NOMO-1 (cell line): Measurements from ENCODE around the gene MOCS1.
A peak's percentile ranks its signal among the peaks of the same experiment; 100 is the strongest.

Experiments
- DNase-seq, 2 experiments: peaks; one replicate each; lab custom pipeline; 2025; ENCODE audit not compliant: unreplicated experiment in 2 of 2; lab: John Stamatoyannopoulos, UW

The MOCS1 gene

DNA sequence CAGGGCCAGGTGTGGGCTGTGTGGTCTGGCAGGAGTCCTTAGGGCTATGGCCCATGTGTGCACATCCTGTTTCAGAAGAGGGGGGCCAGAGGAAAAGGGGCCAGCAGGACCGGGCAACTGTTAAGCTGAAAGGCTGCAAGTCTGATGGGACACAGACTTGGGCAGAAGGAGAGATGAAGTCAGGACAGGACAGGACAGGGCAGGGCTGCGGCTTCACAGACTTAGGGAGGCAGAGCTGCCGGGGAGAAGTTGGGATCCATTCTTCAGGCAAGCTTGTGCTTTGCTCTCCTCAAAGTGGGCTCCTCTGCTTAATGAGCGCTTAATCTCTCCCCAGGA is 28.7 kb downstream of the MOCS1 start:
- no peak for DNase-seq

DNA sequence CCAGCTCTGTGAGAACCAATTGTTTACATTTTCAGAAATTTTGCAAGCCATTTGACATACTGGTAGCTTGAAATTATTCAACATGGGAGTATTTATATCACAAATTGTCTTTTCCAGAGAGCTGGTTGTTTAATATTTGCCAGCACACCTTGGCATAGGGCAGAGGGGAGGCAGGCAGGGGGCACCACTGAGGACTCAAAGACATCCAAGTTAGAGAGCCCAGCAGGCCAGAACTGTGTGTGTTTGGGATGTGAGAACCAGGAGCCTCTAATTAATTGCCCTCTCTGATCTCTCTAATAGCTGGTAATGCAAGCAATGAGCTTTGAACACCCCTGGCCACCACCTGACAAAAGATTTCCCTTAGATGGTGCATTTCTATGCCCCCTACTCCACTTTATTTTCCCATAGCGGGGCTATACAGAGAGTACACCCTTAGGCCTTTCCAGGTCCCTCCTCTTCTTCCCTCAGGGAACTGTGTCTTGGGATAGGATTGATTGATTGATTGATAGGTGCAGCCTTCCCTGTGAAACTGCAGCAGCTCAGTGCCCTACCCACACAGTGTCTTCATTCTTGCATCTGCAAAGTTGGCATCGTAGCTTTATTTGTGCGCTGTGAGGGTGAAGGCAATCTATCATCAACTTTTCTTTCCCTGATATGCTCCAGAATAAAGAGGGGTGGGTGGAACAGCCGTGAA is 29.2 kb downstream of the MOCS1 start:
- DNase-seq = no peak

DNA sequence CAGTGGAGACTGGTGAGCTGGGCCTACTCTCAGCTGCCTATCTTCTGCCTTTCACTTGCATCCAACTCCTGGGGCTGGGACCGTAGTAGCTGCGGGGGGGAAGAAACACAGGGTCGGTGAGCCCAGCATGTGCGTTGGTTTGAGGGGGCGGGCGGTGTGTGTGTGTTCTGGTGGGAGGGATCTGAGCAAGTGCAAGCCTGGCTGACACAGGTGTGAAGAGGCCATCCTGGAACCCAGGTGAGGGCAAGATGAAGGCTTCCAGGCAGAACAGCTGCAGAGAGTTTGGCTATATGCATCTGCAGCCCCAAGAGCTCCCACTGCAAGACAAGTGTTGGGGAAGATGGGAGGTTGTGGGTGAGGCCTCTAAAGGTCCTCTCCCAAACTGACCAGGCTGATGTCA is 30.6 kb downstream of the MOCS1 start:
- no peak for DNase-seq

DNA sequence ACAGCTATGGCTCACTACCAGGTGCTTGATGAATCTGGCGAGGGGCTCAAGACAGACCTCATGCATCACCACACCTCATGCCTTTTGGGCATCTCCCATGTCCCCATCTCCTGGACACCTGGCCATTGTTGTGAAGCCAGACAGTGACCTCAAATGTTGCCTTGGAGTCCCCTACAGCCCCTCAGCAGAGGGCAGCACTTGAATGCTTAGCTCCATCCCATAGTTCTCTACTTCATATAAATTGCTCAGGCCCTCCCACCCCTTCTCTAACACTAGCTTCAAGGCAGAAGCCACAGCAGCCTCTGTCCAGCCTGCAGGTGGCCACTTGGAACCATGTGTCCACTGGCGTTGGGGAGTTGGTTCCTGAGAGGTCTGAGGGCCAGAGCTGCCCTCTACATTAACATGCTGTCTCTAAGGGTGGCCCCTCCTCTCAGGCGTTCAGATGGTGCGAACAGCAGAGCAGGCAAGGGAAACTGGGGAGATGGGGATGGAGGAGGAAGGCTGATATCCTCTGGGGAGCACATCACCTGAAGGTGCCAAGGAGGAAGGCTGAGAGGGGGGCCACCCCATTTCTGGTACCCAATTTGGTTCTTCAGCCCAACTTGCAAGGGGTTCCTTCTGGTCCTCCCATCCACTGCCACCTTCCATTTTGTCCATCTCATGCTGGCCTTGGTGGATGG is 31.3 kb downstream of the MOCS1 start:
- DNase-seq = no peak

DNA sequence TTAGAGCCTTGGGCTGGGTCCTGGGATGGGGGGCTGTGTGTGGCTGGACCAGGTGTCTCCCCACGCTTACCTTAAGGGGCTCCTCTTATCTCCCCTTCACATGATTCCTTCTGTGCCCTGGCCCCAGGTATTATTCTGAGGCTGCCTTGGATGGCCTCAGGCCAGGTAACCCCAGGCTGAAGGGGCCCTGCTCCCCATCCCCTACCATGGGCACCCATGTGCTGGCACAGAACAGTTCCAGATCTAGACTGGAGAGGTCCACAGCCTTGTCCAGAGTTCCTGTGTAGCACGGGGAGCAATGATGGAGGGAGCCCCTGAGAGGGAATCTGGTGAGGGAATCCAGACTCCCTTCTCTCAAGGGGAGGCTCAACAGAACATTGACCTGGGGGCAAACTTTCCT is 32.1 kb downstream of the MOCS1 start:
- DNase-seq = no peak

DNA sequence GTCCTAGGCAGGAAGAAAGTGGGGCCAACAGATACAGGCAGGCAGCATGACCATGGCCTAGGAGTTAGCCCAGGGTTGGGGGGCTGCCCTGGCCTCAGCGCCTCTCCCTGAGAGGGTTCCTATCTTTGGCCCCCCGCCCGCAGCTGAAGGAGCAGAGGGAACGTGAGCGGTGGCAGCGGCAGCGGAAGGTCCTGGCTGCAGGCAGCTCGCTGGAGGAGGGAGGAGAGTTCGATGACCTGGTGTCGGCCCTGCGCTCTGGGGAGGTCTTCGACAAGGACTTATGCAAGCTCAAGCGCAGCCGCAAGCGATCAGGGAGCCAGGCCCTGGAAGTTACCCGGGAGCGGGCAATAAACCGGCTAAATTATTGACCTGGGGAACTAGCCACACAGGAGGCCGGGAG is 32.6 kb downstream of the MOCS1 start:
- DNase-seq = no peak

DNA sequence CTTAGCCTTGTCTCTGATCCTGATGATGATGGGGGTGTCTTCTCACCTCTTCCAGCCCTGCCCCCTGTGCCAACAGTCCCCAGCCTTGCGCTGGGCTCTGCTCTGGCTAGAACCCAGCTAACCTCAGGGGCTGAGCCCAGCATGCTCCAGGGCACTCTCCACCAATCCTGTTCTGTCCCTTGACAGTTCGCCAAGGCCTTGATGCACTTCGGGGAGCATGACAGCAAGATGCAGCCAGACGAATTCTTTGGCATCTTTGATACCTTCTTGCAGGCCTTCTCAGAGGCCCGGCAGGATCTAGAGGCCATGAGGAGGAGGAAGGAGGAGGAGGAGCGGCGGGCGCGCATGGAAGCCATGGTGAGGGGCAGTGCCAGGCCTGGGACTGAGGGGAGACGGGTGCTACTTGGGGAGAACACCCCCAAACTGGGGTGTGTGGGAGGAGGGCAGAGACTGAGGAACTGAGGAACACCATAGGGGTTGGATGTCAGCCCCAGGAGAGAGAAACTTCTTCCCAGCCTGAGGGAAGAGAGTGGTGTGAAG is 33.1 kb downstream of the MOCS1 start:
- DNase-seq = no peak

DNA sequence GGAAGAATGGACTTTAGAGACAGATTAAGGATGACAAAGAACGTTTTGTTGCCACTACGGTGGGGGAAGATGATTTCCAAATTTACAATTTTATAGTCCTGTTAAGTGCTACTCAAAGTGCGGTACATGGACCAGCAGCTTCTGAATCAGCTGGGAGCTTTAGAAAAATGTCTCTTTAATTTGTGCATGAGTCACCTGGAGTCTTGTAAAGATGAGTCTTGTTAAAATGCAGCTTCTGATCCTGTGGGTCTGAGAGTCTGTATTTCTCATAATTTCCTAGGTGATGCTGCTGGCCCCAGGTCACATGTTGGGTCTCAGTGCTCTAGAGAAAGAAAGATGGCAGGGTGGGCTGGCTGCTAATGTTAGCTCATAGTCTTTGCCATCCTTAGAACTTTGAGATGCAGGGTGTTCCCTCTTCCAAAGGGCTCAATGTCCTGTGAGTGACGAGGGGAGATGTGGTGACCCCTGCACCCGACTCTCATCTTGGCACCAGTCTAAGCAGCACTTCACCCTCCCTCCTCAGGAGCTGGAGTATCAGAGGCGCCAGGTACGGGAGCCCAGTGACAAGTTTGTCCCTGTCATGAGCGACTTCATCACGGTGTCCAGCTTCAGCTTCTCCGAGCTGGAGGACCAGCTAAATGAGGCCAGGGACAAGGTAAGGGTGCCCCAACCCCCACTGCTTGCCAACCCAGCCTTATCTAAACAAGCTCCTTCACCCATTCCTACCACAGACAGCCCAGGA is 34.5 kb downstream of the MOCS1 start:
- DNase-seq = no peak

DNA sequence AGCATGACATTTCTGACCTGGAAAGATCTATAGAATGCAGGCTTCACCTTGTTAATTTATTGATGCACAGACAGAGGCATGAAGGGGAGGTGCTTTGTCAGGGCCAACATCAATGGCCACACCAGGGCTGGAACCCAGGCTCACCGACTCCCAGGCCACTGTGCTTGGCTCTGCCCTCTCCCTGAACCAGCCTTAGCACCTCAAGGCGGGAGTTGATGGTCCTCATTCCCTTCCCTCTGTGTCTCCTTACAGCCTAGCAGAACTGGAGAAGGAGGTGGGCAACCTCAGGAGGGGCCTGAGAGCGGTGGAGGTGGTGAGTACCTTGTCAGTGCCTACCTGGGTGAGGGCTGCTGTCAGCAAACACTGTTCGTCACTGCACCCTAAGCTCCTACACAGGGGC is 35.6 kb downstream of the MOCS1 start:
- no peak for DNase-seq

DNA sequence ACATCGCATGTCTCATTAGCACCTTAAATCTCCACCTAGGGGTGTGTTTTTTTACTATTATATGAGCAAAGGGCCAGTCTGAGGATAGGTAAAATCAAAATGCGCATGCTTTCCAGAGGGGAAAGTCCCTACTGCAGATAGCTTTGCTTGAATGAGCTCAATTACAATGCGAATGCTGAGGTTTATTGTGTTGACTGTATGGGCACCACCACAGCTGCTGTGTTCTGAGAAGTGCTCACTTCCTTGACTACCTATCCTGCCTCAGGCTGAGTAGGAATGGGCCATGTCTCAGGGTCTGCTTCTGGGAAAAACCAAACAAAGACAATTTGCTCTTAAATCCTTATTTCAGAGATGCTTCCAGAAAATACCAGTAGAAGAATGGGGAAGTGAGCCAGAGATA is 36.6 kb downstream of the MOCS1 start:
- no peak for DNase-seq

DNA sequence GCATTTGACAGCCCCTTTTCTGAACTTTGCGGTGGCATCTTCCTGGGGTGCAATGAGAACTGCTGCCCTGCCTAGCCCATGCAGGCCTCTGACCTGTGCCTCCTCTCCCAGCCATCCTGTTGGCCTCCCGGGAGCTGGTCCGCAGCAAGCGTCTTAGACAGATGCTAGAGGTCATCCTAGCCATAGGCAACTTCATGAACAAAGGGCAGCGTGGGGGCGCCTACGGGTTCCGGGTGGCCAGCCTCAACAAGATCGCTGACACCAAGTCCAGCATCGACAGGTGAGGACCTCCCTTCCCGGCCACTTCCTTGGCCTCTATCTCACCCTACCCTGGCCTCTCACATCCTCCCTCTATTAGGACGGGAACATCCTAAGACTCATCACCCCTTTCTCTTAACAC is 37.6 kb downstream of the MOCS1 start:
- DNase-seq = no peak

DNA sequence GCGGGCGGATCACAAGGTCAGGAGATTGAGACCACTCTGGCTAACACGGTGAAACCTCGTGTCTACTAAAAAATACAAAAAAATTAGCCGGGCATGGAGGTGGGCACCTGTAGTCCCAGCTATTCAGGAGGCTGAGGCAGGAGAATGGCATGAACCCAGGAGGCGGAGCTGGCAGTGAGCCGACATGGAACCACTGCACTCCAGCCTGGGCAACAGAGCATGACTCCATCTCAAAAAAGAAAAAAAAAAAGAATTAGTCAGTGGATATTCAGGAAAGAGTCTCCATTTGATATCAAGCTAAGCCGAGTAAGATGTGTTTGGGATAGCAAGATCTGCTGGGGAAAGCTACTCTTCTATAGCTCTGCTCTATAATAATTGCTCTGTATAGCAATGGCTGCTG is 41.0 kb downstream of the MOCS1 start:
- DNase-seq = no peak

DNA sequence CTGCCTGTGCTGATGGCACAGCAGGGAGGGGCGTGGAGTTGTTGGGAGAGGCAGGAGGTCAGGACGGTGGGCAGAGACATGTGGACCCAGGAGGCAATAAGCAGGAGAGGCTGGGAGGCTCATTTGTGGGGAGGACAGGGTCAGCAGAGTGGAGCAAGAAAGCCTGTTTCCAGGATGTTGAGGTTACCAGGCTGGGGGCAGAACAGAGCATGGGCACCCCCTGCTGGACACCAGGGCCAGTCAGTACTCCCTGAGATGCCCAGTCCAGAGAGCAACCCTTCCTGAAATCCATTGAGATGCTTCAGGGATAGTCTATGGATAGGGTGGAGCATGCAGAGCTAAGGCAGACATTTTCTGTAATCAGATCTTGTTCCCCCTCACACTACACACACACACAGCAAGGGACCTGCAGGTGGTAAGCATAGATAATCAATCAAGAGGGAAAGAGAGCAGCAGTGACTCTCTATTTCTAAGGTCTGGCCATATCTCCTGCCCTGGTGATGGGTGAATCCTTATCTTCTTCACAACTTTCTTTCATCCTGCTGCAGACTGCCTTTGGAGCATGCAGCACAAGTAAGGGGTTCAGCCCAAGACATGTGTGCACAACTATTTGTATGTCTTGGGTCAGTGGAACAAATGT is 41.7 kb downstream of the MOCS1 start:
- no peak for DNase-seq

DNA sequence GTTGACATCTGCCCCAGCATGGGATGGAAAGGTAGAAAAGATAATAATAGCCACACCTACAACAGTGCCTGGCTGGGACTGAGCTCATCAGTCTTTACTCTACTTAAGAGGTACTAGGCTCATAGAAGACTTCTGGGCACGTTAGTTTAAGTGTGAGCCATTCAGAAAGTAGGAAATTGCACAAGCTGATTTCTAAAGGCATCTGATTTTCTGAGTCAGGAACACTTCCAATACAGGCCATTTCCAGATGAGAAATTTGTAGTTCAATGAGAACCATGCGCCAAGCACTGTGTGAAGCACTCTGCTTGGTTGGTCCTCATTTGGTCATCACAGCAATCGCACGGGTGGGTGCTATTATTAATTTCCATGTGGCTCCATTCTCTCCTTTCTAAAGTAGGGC is 42.3 kb downstream of the MOCS1 start:
- peak in 1 of 2 experiments; percentile 1 for DNase-seq

DNA sequence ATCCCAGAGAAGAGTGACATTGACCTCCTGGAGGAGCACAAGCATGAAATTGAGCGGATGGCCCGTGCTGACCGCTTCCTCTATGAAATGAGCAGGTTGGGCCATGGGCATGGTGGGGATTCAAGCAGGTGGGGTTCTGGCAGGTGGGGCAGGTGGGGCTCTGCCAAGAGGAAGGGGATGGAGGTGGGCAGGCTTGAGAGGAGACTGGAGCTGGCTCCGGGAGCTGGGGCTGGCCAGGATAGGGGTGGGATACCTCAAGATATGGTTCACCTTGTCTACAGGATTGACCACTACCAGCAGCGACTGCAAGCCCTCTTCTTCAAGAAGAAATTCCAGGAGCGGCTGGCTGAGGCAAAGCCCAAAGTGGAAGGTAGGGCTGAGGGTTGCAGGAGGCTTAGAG is 42.9 kb downstream of the MOCS1 start:
- no peak for DNase-seq

DNA sequence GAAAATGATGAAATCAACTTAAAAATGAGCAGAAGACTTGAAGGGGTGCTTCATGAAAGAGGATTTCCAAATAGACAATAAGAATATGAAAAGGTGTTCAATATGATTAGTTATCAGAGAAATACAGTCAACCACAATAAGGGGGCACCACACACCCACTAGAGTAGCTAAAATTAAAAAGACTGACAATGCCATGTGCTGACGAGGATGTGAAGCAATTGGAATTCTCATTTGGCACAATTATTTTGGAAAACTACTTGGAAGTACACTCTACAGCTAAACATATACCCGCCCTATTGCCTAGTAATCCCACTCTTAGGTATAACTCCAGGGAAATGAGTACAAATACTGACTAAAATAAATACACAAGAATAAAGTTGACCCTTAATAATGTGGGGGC is 45.0 kb downstream of the MOCS1 start:
- DNase-seq = no peak

DNA sequence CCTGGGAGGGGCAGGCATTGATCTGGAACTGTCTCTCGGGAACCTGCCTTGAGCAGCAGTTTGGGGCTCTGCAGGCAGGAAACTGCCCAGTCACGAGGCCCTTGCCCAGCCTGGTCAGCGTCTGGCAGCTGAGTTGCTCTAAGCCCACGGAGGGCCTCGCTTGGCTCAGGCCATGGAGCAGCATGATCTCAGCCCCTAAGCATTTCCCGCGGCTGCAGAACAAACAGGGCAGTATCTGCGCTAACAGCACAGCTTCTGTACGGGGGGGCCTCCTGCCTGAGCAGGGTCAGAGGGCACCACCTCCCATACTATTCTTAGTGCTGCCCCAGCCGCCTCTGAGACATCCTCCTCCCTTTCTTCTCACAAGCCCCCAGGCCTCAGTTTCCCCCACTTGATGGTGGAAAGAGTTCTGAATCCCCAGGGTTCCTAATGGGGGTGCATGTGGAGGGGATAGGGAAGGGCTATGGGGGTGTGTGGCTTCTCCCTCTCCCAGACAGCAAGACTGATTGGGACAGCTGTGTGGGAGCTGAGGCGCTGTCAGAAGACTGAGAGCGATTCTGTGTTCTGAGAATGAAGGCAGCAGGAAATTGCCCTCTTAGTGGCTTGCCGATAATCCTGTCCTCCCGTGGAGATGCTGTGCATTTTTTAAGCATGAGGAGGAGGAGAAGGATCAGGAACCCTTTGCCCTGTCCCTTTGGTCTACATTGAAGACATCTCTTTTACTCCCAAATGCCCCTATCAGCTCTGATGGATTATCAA is 46.4 kb downstream of the MOCS1 start:
- no peak for DNase-seq

DNA sequence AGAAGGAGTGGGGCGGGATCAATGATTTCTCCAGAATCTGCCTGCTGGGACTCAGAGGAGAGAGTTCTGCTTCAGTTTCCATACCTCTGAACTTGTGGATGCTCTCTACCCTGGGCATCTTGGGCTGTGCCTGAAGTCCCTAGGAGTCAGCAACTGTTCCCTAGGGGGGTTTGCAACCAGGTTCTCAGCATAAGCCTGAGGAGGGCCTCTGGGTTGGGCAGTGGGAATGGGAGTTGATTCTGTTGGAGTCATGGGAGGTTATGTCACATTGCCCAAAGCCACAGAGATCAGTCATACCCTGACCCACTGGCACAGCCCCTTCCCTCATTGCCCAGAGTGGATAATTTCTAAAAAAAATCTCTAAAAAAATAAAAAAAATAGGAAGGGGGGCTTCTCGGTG is 47.4 kb downstream of the MOCS1 start:
- DNase-seq = no peak

DNA sequence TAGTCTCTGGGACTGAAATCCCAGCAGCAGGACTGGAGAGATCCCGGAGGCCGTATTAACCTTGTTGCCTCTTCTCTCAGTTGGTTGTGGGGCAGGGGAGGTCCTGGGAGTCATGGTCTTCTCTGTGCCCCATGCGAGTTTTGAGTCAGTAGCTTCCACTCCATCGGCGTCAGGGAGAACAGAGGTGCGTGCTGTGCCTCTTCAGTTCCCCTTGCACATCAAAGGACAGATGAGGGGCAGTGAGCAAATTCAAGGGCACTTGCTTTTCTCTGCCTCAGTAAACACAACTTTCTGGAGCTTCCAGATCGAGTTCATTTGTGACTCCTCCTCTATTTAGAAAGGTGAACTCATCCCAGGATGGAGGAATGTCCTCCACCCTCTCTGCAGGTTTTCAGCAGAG is 48.6 kb downstream of the MOCS1 start:
- no peak for DNase-seq

DNA sequence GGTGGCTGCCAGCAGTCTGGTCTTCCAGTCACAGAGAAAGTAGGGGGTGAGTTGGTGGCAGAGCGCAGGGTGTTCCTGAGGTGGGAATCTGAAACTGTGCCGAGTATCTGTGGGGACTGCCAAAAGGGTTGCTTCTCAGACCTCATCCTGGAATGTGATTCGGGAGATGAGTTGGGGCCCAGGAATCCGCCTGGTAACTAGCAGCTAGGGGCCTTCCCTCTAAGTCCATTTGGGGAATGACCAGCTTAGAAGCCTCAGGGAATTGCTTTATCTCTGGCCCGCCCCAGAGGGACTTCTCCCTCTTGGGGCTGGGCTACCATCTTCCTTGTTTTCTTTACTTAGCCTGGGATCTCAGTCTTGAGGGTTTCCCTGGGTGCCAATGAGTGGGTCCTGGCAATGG is 49.6 kb downstream of the MOCS1 start:
- DNase-seq = no peak

DNA sequence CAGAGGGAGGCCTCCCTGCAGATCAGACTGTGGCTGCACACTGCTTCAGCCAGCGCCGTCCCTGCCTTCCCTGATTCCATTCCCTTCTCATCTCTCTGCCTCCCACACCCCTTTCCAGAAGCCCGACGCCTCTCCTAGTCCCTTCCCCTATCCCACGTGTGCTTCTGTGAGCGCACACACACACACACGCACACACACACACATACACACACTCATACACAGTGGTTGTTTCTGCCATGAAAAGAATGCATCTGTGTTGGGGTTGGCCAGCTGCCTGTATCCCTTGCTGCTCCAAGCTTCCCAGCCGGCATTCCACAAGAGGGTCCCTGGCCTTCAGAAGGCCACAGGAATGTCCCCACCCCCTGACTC is 51.7 kb downstream of the MOCS1 start:
- DNase-seq = no peak
